HG02870 (cell line): Measurements from ENCODE around the gene ASIC2.
A peak's percentile ranks its signal among the peaks of the same experiment; 100 is the strongest.
"Not testable (repeated sequence)": the region's sequence is repeated elsewhere in the genome, so short reads cannot be mapped to it uniquely, and the experiment has no call there.

Experiments used
- ATAC-seq: cut with Tn5 transposase; IDR thresholded peaks from one replicate; pipeline ENCODE4 v1.9.1; 2021; ENCODE audit warnings: mild to moderate bottlenecking, moderate library complexity; ENCODE audit not compliant: unreplicated experiment

ASIC2 gene

GRCh38 chr17:32995416-32996045, 297.6 kb downstream of the ASIC2 start:
- no peak for ATAC-seq

GRCh38 chr17:32993977-32994376, 299.1 kb downstream of the ASIC2 start:
- peak; percentile 54 for ATAC-seq

DNA sequence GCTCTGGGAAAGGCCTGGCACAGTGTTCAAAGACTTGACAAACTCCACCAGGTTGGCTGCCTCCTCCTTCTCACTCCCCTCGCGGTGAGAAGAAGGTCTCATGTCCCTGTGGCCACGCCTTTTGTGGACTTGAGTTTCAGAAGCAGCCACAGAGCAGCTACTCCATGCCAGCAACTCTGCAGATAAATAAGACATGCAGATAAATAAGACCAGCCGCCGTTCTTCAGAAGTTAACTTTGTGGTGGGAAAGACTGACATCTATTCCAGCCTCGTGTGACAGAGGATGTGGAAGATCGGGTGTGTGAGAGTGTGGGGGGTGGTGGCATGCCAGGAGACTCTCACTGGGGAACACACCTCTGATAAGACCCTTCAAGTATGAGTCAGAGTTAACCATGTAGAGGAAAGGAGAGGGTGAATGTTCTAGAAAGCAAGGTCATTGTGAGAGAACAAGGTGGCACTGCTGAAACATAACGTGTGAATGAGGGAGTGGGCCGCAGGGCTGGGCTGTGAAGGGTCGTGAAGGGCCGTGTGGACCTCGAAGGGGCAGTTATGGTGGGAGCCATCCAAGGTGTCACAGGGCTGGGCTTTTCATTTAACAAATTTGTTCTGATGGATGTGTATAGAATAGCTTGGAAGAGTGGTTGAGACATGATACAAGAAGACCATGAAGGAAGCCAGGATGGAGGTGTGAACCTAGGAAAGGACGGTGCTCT, 300.6 kb downstream of the ASIC2 start:
- ATAC-seq: no peak

DNA sequence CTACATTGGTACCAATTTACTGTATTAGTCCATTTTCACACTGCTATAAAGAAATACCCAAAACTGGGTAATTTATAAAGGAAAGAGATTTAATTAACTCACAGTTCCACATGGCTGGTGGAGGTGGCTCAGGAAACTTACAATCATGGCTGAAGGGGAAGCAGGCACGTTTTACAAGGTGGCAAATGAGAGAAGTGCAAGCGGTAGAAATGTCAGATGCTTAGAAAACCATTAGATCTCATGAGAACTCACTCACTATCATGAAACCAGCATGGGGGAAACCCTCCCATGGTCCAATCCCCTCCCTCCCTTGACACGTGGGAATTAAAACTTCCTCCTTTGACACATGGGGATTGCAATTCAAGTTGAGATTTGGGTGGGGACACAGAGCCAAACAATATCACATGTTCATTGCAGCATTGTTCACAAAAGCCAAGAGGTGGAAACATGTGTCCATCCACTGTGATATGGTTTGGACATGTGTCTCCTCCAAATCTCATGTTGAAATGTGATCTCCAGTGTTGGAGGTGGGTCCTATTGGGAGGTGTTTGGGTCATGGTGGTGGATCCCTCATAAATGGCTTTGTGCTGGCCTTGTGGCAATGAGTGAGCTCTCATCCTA, 304.5 kb downstream of the ASIC2 start:
- no peak for ATAC-seq

GRCh38 chr17:32987868-32988267, 305.2 kb downstream of the ASIC2 start:
- not testable (repeated sequence) for ATAC-seq

DNA sequence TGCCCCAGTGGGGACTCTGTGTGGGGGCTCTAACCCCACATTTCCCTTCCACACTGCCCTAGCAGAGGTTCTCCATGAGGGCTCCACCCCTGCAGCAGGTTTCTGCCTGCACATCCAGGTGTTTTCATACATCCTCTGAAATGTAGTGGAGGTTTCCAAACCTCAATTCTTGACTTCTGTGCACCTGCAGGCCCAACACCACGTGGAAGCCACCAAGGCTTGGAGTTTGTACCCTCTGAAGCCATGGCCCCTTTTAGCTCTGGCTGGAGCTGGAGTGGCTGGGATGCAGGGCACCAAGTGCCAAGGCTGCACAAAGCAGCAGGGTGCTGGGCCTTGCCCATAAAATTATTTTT, 305.7 kb downstream of the ASIC2 start:
- not testable (repeated sequence) for ATAC-seq

DNA sequence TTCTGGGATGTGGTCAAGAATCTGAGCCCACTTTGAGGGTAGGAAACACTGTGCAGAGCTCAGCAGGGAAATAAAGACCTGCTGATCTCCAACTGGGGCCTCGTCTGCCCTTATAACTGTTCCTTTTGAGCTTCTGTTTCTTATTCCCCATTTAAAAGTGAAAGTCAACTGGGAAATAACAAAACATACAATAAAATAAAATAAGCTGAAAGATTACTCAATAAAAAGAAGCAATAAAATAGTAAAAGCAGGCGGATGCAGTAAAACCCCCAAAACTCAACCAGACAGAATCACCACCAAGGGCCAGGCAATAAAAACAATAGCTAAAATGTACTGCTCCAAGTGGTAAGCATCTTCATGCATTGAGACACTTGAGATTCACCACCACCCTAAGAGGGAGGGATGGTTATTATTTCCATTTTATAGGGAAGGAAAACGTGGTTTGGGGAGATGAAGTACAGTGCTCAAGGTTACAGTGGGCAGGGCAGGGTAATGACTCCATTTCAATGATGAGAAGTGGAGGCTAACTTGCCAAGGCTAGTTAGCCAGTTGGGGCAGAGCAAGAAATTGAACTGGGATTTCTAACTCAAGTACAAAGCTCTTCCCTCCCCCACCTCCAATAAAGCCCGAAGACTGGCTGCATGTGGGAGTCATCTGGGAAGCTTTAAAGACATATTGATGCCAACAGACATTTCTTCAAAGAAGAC, 307.9 kb downstream of the ASIC2 start:
- no peak for ATAC-seq

DNA sequence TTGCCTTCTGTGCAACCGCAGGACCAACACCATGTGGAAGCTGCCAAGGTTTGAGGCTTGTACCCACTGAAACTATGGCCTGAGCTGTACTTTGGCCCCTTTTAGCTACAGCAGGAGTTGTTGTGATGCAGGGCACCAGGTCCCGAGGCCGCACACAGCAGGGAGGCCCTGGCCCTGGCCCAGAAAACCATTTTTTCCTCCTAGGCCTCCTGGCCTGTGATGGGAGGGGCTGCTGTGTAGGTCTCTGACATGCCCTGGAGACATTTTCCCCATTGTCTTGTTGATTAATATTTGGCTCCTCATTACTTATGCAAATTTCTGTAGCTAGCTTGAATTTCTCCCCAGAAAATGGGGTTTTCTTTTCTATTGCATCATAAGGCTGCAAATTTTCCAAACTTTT, 311.5 kb downstream of the ASIC2 start:
- not testable (repeated sequence) for ATAC-seq

- ATAC-seq: no peak
Observed at GRCh38 chr17:32980230-32980629, 312.9 kb downstream of the ASIC2 start.

GRCh38 chr17:32976605-32977004, 316.5 kb downstream of the ASIC2 start:
- ATAC-seq: no peak

GRCh38 chr17:32976131-32976530, 317.0 kb downstream of the ASIC2 start:
- no peak for ATAC-seq

DNA sequence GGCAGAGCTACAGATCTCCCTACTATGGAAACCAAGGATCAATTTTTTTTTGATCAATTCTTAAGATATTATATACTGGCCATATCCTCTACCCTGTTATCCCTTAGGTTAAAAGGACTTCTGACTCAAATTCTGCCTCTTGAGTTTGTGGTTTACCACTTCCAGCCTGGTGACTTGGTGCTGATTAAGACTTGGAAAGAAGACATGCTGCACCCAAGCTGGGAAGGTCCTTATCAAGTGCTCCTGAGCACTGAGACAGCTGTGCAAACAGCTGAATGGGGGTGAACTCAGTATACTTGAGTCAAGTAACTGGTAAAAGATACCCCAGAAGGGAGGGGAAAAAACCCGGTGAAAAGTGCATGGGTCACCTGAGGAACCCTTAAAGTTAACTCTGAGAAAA, 321.9 kb downstream of the ASIC2 start:
- ATAC-seq: no peak

GRCh38 chr17:32970281-32970680, 322.8 kb downstream of the ASIC2 start:
- ATAC-seq: no peak

DNA sequence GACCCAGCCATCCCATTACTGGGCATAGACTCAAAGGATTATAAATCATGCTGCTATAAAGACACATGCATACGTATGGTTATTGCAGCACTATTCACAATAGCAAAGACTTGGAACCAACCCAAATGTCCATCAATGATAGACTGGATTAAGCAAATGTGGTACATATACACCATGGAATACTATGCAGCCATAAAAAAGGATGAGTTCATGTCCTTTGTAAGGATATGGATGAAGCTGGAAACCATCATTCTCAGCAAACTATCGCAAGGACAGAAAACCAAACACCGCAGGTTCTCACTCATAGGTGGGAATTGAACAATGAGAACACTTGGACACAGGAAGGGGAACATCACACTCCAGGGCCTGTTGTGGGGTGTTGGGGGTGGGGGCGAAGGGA, 323.9 kb downstream of the ASIC2 start:
- not testable (repeated sequence) for ATAC-seq

DNA sequence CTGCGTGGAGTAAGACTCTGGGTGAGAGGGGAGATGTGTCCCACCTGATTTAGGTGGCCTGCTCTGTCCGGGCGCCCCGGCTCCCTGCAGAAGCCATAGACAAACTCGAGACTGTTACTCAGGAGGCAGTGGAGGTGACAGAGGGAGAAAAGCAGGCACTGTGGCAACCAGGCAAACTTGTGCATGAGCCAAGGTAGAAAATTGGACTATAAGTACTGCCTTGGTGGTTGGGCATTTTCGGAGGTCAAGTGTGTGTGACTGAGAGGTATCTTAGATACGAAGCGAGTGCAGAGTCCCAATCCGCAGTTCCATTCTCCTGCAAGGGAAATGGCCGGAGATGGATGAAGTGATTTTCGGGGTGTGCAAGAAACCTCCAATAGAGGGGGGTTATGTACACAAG, 328.6 kb downstream of the ASIC2 start:
- ATAC-seq: no peak
